Activated T-cell treated with anti-CD3 and anti-CD28 coated beads, Interleukin-2, amount 50 U/mL, for 72 hours (primary cell): ENCODE results near the gene SLC25A44. TPM values are rescaled to one million over a fixed set of nuclear protein-coding genes. Genes with fewer than 3 reads are reported as not detected.

Source experiments
- ATAC-seq, 2 donors: fragments of 150-1000 bp; cut with Tn5 transposase; replicated peaks in 1 of 2; 2 replicates each; pipeline ENCODE4 v1.10.0; 2021; ENCODE audit warnings: moderate library complexity in 2 of 2, mild to moderate bottlenecking in 1 of 2
- DNase-seq, 2 donors: peaks; one replicate each; pipeline ENCODE4 v3.0.0; 2021 to 2022; ENCODE audit warnings: mixed read lengths in 1 of 2
- H3K27ac Mint-ChIP-seq: one replicate; pipeline ENCODE4 v1.8.0; 2022; ENCODE audit warnings: mild to moderate bottlenecking, moderate library complexity, mixed read lengths
- H3K27me3 Mint-ChIP-seq: one replicate; pipeline ENCODE4 v1.8.0; 2022; ENCODE audit warnings: low read depth, mixed read lengths
- H3K36me3 Mint-ChIP-seq, 2 donors: one replicate each; pipeline ENCODE4 v1.8.0; 2022; ENCODE audit warnings: mixed read lengths in 2 of 2, mild to moderate bottlenecking in 1 of 2; ENCODE audit not compliant: insufficient read depth in 2 of 2
- H3K4me1 Mint-ChIP-seq: one replicate; pipeline ENCODE4 v1.8.0; 2022; ENCODE audit warnings: low read depth, mixed read lengths
- H3K4me3 Mint-ChIP-seq, 2 donors: one replicate each; pipeline ENCODE4 v1.8.0; 2022; ENCODE audit warnings: mild to moderate bottlenecking in 2 of 2, mixed read lengths in 2 of 2, moderate library complexity in 2 of 2
- H3K9me3 Mint-ChIP-seq, 2 donors: one replicate each; pipeline ENCODE4 v1.8.0; 2022; ENCODE audit warnings: mixed read lengths in 2 of 2
- total RNA-seq, 2 donors: library from RNA; stranded (reverse); gene quantifications; one replicate each; pipeline ENCODE4 v1.2.3, GENCODE V29; 2022

The SLC25A44 gene
- total RNA-seq, 2 donors from 2014 or later: 52.3 to 71.0 TPM

- peak overlapping the region; percentile 68 for H3K27ac Mint-ChIP-seq
- no peaks in the 10 kb centered on the region for H3K27me3 Mint-ChIP-seq
- peaks cover 5 to 31% of the 10 kb centered on the region in 2 donors for H3K36me3 Mint-ChIP-seq
- H3K9me3 Mint-ChIP-seq: no peaks in the 10 kb centered on the region
- peak overlapping the region; percentile 82 to 97 for H3K4me3 Mint-ChIP-seq
- peaks cover 97% of the 10 kb centered on the region for H3K4me1 Mint-ChIP-seq
- ATAC-seq: peak; percentile 92 to 95
- peak; percentile 77 to 85 for DNase-seq
These were observed 39.6 kb upstream of the SLC25A44 start for GRCh38 chr1:156154317-156154749.

- ATAC-seq (no peak), DNase-seq (no peak)
- Mint-ChIP-seq H3K4me3 (peak overlapping the region; percentile 82 to 97), H3K9me3 (no peaks in the 10 kb centered on the region), H3K27ac (peak overlapping the region; percentile 31), H3K27me3 (no peaks in the 10 kb centered on the region), H3K36me3 (peaks cover 6 to 36% of the 10 kb centered on the region in 2 donors), H3K4me1 (peaks cover 98% of the 10 kb centered on the region)
These were observed 38.0 kb upstream of the SLC25A44 start for GRCh38 chr1:156155756-156156510.

- no peaks in the 10 kb centered on the region for H3K9me3 Mint-ChIP-seq
- DNase-seq: no peak
- H3K4me1 Mint-ChIP-seq: peaks cover 95% of the 10 kb centered on the region
- no peaks in the 10 kb centered on the region for H3K27me3 Mint-ChIP-seq
- H3K27ac Mint-ChIP-seq: peak overlapping the region; percentile 77
- no peak for ATAC-seq
- peaks cover 8 to 46% of the 10 kb centered on the region in 2 donors for H3K36me3 Mint-ChIP-seq
- peak overlapping the region; percentile 67 to 88 for H3K4me3 Mint-ChIP-seq
These were observed 36.4 kb upstream of the SLC25A44 start for GRCh38 chr1:156157506-156157905.

GRCh38 chr1:156157966-156158365 is 35.9 kb upstream of the SLC25A44 start:
- Mint-ChIP-seq H3K36me3 (peaks cover 9 to 48% of the 10 kb centered on the region in 2 donors), H3K9me3 (no peaks in the 10 kb centered on the region), H3K27me3 (no peaks in the 10 kb centered on the region), H3K4me1 (peaks cover 93% of the 10 kb centered on the region), H3K27ac (peak overlapping the region; percentile 77), H3K4me3 (peak overlapping the region; percentile 67 to 88)
- ATAC-seq (no peak), DNase-seq (no peak)

GRCh38 chr1:156160000-156160742 is 33.7 kb upstream of the SLC25A44 start:
- H3K4me3 Mint-ChIP-seq: peak overlapping the region; percentile 67 to 88
- H3K4me1 Mint-ChIP-seq: peaks cover 89% of the 10 kb centered on the region
- no peaks in the 10 kb centered on the region for H3K27me3 Mint-ChIP-seq
- peaks cover 0 to 2% of the 10 kb centered on the region in 2 donors for H3K9me3 Mint-ChIP-seq
- H3K27ac Mint-ChIP-seq: peak overlapping the region; percentile 74
- peaks cover 17 to 56% of the 10 kb centered on the region in 2 donors for H3K36me3 Mint-ChIP-seq
- no peak for ATAC-seq
- DNase-seq: no peak

- peak overlapping the region; percentile 67 to 88 for H3K4me3 Mint-ChIP-seq
- H3K9me3 Mint-ChIP-seq: peaks cover 2 to 3% of the 10 kb centered on the region in 2 donors
- ATAC-seq (peak; percentile 82 to 83), DNase-seq (peak; percentile 82 to 83)
- H3K27me3 Mint-ChIP-seq: no peaks in the 10 kb centered on the region
- H3K27ac Mint-ChIP-seq: peak overlapping the region; percentile 74
- H3K4me1 Mint-ChIP-seq: peaks cover 89% of the 10 kb centered on the region
- peaks cover 20 to 61% of the 10 kb centered on the region in 2 donors for H3K36me3 Mint-ChIP-seq
These were observed 33.1 kb upstream of the SLC25A44 start for GRCh38 chr1:156160743-156161171.

GRCh38 chr1:156162430-156163037 is 31.4 kb upstream of the SLC25A44 start:
- DNase-seq (no peak), ATAC-seq (no peak)
- Mint-ChIP-seq H3K27ac (peak overlapping the region; percentile 99), H3K4me1 (peaks cover 77% of the 10 kb centered on the region), H3K27me3 (no peaks in the 10 kb centered on the region), H3K36me3 (peaks cover 24 to 60% of the 10 kb centered on the region in 2 donors), H3K4me3 (peak overlapping the region; percentile 86 to 92), H3K9me3 (peaks cover 2 to 3% of the 10 kb centered on the region in 2 donors)

- peaks cover 25 to 59% of the 10 kb centered on the region in 2 donors for H3K36me3 Mint-ChIP-seq
- DNase-seq: no peak
- H3K27me3 Mint-ChIP-seq: no peaks in the 10 kb centered on the region
- H3K27ac Mint-ChIP-seq: no peak overlapping the region
- peaks cover 68% of the 10 kb centered on the region for H3K4me1 Mint-ChIP-seq
- no peak overlapping the region for H3K4me3 Mint-ChIP-seq
- H3K9me3 Mint-ChIP-seq: peaks cover 2 to 3% of the 10 kb centered on the region in 2 donors
- no peak for ATAC-seq
These were observed 30.2 kb upstream of the SLC25A44 start for GRCh38 chr1:156163712-156164111.

- Mint-ChIP-seq H3K4me1 (peaks cover 62% of the 10 kb centered on the region), H3K9me3 (peaks cover 2 to 3% of the 10 kb centered on the region in 2 donors), H3K27ac (no peak overlapping the region), H3K4me3 (no peak overlapping the region), H3K27me3 (no peaks in the 10 kb centered on the region), H3K36me3 (peaks cover 24 to 58% of the 10 kb centered on the region in 2 donors)
- no peak for DNase-seq
- no peak for ATAC-seq
These were observed 29.6 kb upstream of the SLC25A44 start for GRCh38 chr1:156164125-156164831.

- H3K27me3 Mint-ChIP-seq: no peaks in the 10 kb centered on the region
- H3K36me3 Mint-ChIP-seq: peaks cover 23 to 51% of the 10 kb centered on the region in 2 donors
- ATAC-seq: no peak
- peaks cover 54% of the 10 kb centered on the region for H3K4me1 Mint-ChIP-seq
- peak overlapping the region; percentile 5 to 67 for H3K4me3 Mint-ChIP-seq
- DNase-seq: no peak
- peaks cover 2 to 3% of the 10 kb centered on the region in 2 donors for H3K9me3 Mint-ChIP-seq
- peak overlapping the region; percentile 89 for H3K27ac Mint-ChIP-seq
These were observed 28.8 kb upstream of the SLC25A44 start for GRCh38 chr1:156165083-156165482.

GRCh38 chr1:156167536-156167935 is 26.4 kb upstream of the SLC25A44 start:
- no peak overlapping the region for H3K27ac Mint-ChIP-seq
- DNase-seq (no peak), ATAC-seq (no peak)
- H3K9me3 Mint-ChIP-seq: peaks cover 2 to 3% of the 10 kb centered on the region in 2 donors
- peaks cover 21 to 42% of the 10 kb centered on the region in 2 donors for H3K36me3 Mint-ChIP-seq
- no peak overlapping the region for H3K4me3 Mint-ChIP-seq
- no peaks in the 10 kb centered on the region for H3K27me3 Mint-ChIP-seq
- H3K4me1 Mint-ChIP-seq: peaks cover 34% of the 10 kb centered on the region

GRCh38 chr1:156172696-156173470 is 21.0 kb upstream of the SLC25A44 start:
- Mint-ChIP-seq H3K27ac (no peak overlapping the region), H3K36me3 (peaks cover 8 to 31% of the 10 kb centered on the region in 2 donors), H3K4me1 (peaks cover 25% of the 10 kb centered on the region), H3K4me3 (peak overlapping the region in 1 of 2 donors; percentile 40), H3K27me3 (no peaks in the 10 kb centered on the region), H3K9me3 (no peaks in the 10 kb centered on the region)
- DNase-seq: no peak
- no peak for ATAC-seq
